K562 (cell line): ENCODE measurements around the gene OR10J5. TPM values are rescaled to one million over a fixed set of nuclear protein-coding genes. Genes with fewer than 3 reads are reported as not detected.

Experiments used
- ATAC-seq: fragments of 200-7000 bp; cut with Tn5 transposase; 3 replicates; pipeline ENCODE4 v1.9.1; 2020; ENCODE audit warnings: moderate library complexity
- BruUV-seq: library from RNA; stranded (reverse); fragments of 400-500 nt; replicated peaks from 2 replicates; lab custom pipeline; 2021; lab: Mats Ljungman, UMichigan
- CTCF ChIA-PET: fragments of 300-600 bp; formaldehyde crosslinking; extraction: SDS; loops from one replicate; lab custom pipeline; 2021; ENCODE audit warnings: low intra/inter-chr PET ratio; lab: Yijun Ruan, JAX
- POLR2A ChIA-PET: fragments of 300-600, 350-650 bp; sonication (Branson Sonifier 250); formaldehyde crosslinking; extraction: SDS; loops from one replicate; lab custom pipeline; 2021; ENCODE audit warnings: antibody characterized with exemption, inconsistent platforms; lab: Yijun Ruan, JAX
- DNase-seq, 4 experiments: peaks; one replicate each; pipeline versions ENCODE4 v3.0.0 to v3.0.0-alpha.2; 2011 to 2018; ENCODE audit warnings: low spot score in 3 of 4, mixed read lengths in 3 of 4; ENCODE audit errors: extremely low read depth in 1 of 4
- FAIRE-seq: peaks from 2 replicates; lab custom pipeline; 2011; peaks lifted over from hg19 to GRCh38; lab: Jason Lieb, UNC
- H2AFZ ChIP-seq: 2 replicates; pipeline ENCODE4 v1.6.0; 2011; ENCODE audit warnings: low read depth, low read length, control low read depth, inconsistent platforms
- H3K27ac ChIP-seq: fragments of 200-600 bp; 3 replicates; pipeline ENCODE4 v1.8.0; 2011; ENCODE audit warnings: low read depth, mild to moderate bottlenecking, control low read depth, inconsistent platforms, low read length, moderate library complexity, mixed read lengths; ENCODE audit errors: extremely low read depth
- H3K27me3 ChIP-seq, 2 experiments: fragments of 300-600 bp in 1 of 2; 2 replicates in 1 of 2; 3 replicates in 1 of 2; pipeline versions ENCODE4 v1.6.0 to v1.8.0; 2011; ENCODE audit warnings: inconsistent platforms in 2 of 2, low read length in 2 of 2, mild to moderate bottlenecking in 1 of 2, mixed read lengths in 1 of 2, moderate library complexity in 1 of 2; ENCODE audit not compliant: control insufficient read depth in 2 of 2, insufficient read depth in 2 of 2
- H3K36me3 ChIP-seq: fragments of 300-600 bp; 3 replicates; pipeline ENCODE4 v1.8.0; 2011; ENCODE audit warnings: mild to moderate bottlenecking, low read length, inconsistent platforms; ENCODE audit not compliant: control insufficient read depth, insufficient read depth
- H3K4me1 ChIP-seq, 2 experiments: fragments of 200-600 bp in 1 of 2; replicated peaks in 1 of 2; 2 replicates in 1 of 2; 3 replicates in 1 of 2; pipeline versions ENCODE4 v1.5.1 to v1.8.0; 2011; ENCODE audit warnings: inconsistent platforms in 2 of 2, low read length in 2 of 2, mild to moderate bottlenecking in 1 of 2, mixed read lengths in 1 of 2, moderate library complexity in 1 of 2; ENCODE audit not compliant: control insufficient read depth in 2 of 2, insufficient read depth in 2 of 2
- H3K4me2 ChIP-seq: 2 replicates; pipeline ENCODE4 v1.6.1; 2011; ENCODE audit warnings: low read length, control low read depth, inconsistent platforms, mixed read lengths; ENCODE audit not compliant: insufficient read depth
- H3K4me3 ChIP-seq: fragments of 200-600 bp; sonication (generic), shearing (Covaris generic); 2 replicates; pipeline ENCODE4 v1.5.1; 2016; ENCODE audit warnings: control low read depth, inconsistent platforms
- H3K79me2 ChIP-seq: fragments of 200-600 bp; 3 replicates; pipeline ENCODE4 v1.8.0; 2011; ENCODE audit warnings: low read length, inconsistent platforms; ENCODE audit not compliant: control insufficient read depth, insufficient read depth
- H3K9ac ChIP-seq, 2 experiments: 2 replicates each; pipeline versions ENCODE4 v1.6.0 to v1.6.1; 2011; ENCODE audit warnings: low read depth in 2 of 2, low read length in 2 of 2, control low read depth in 1 of 2, inconsistent platforms in 1 of 2, mild to moderate bottlenecking in 1 of 2, mixed read lengths in 1 of 2; ENCODE audit not compliant: insufficient read depth in 1 of 2
- H3K9me1 ChIP-seq: one replicate; pipeline ENCODE4 v1.6.0; 2011; ENCODE audit warnings: inconsistent platforms, mild to moderate bottlenecking, low read length, moderate library complexity; ENCODE audit not compliant: control insufficient read depth, insufficient read depth
- H3K9me3 ChIP-seq: replicated peaks from 2 replicates; pipeline ENCODE4 v1.5.1; 2011; ENCODE audit warnings: low read depth, low read length, inconsistent platforms; ENCODE audit not compliant: control insufficient read depth, insufficient read depth
- H4K20me1 ChIP-seq: replicated peaks from 2 replicates; pipeline ENCODE4 v1.6.1; 2011; ENCODE audit warnings: low read length, inconsistent platforms, mixed read lengths; ENCODE audit not compliant: control insufficient read depth, insufficient read depth
- BCOR ChIP-seq: fragments of 450-650 bp; IDR thresholded peaks from 2 replicates; pipeline ENCODE4 v1.6.1; 2016
- BHLHE40 ChIP-seq: IDR thresholded peaks from 2 replicates; pipeline ENCODE4 v1.6.1; 2011; ENCODE audit warnings: low read length, improper control_type of control experiment
- EHMT2 ChIP-seq: fragments of 450-650 bp; IDR thresholded peaks from 2 replicates; pipeline ENCODE4 v1.6.1; 2018; ENCODE audit warnings: antibody characterized with exemption
- MLLT1 ChIP-seq, 2 experiments: fragments of 450-650 bp; IDR thresholded peaks; 2 replicates each; pipeline ENCODE4 v1.6.1; 2016
- NRF1 ChIP-seq, 2 experiments: fragments of 450-650 bp; IDR thresholded peaks in 1 of 2; conservative IDR thresholded peaks in 1 of 2; 2 replicates each; pipeline ENCODE4 v1.6.1; 2014; ENCODE audit warnings: mild to moderate bottlenecking in 2 of 2
- PHF20 ChIP-seq: fragments of 450-650 bp; IDR thresholded peaks from 2 replicates; pipeline ENCODE4 v1.6.1; 2018; ENCODE audit not compliant: partially characterized antibody
- PHTF2 ChIP-seq: fragments of 250-450 bp; sonication (Bioruptor Pico); IDR thresholded peaks from 2 replicates; pipeline ENCODE4 v1.5.0; 2021; ENCODE audit warnings: mild to moderate bottlenecking
- POLR2B ChIP-seq: fragments of 450-650 bp; IDR thresholded peaks from 2 replicates; pipeline ENCODE4 v1.6.1; 2018; ENCODE audit warnings: low read depth; ENCODE audit not compliant: partially characterized antibody
- SMARCB1 ChIP-seq: IDR thresholded peaks from 2 replicates; pipeline ENCODE4 v1.6.1; 2011; ENCODE audit warnings: improper control_type of control experiment, low read depth; ENCODE audit not compliant: insufficient read length
- THRA ChIP-seq: fragments of 450-650 bp; IDR thresholded peaks from 2 replicates; pipeline ENCODE4 v1.6.1; 2017; ENCODE audit warnings: mild to moderate bottlenecking, moderate library complexity
- TRIM25 ChIP-seq: fragments of 450-650 bp; IDR thresholded peaks from 2 replicates; pipeline ENCODE4 v1.7.0; 2016; ENCODE audit warnings: borderline replicate concordance
- ZBTB9 ChIP-seq: fragments of 450-650 bp; formaldehyde crosslinking; IDR thresholded peaks from 2 replicates; pipeline ENCODE4 v1.4.0; 2020; ENCODE audit warnings: mild to moderate bottlenecking, moderate library complexity
- ZNF655 ChIP-seq: fragments of 250-450 bp; sonication (Bioruptor Pico); IDR thresholded peaks from 2 replicates; pipeline ENCODE4 v1.5.0; 2021
- ZNF79 ChIP-seq: fragments of 250-450 bp; sonication (Bioruptor Pico); IDR thresholded peaks from 2 replicates; pipeline ENCODE4 v1.4.0; 2020; ENCODE audit warnings: low read depth, mild to moderate bottlenecking, moderate library complexity
- WGBS: fragments of 100-300 bp; shearing (Covaris generic); methylation state at CpG from one replicate; pipeline ENCODE4 v1.1.6; 2016; ENCODE audit warnings: low coverage, mixed read lengths; ENCODE audit not compliant: insufficient coverage; ENCODE audit errors: missing lambda C conversion rate; 5-methylcytosine and 5-hydroxymethylcytosine counted together
- in situ Hi-C: fragments of 300-500 bp; cut with MboI; formaldehyde crosslinking; loops from 4 replicates; pipeline ENCODE4 v1.15.0; 2018; ENCODE audit warnings: inconsistent platforms, mixed read lengths
- intact Hi-C: fragments of 100-400 bp; cut with micrococcal nuclease; formaldehyde crosslinking; loops from 2 replicates; pipeline ENCODE4 v1.14.2; 2022
- polyA plus RNA-seq, 8 experiments: library from polyadenylated mRNA; depleted of rRNA in 4 of 8; stranded (reverse) in 5 of 8; unstranded in 3 of 8; fragments of >200 nt; fragmentation: Nextera tagmentation in 2 of 8; fragmentation: Illumina TruSeq in 1 of 8; extraction: Ambion mirVana in 2 of 8; extraction: Trizol in 1 of 8; gene quantifications; 2 replicates each; pipeline versions ENCODE4 v1.2.1 to v1.2.3, GENCODE V29; 2011 to 2014; ENCODE audit warnings: inconsistent platforms in 1 of 8, missing spikeins in 1 of 8
- total RNA-seq, 7 experiments: library from RNA; depleted of rRNA in 6 of 7; stranded (reverse); fragments of >200 nt in 6 of 7; fragmentation: Illumina TruSeq in 2 of 7; extraction: Trizol in 2 of 7; gene quantifications; 2 replicates each; pipeline versions ENCODE4 v1.2.1 to v1.2.3, GENCODE V29; 2011 to 2021; ENCODE audit warnings: low replicate concordance in 1 of 7

The OR10J5 gene
- total and polyA plus RNA-seq, 9 of the 15 experiments (the other 6 are each of a cell fraction or from before 2014, with no cell fraction given), result not detected

GRCh38 chr1:159584536-159584935, 48.7 kb upstream of the OR10J5 start:
- no peaks in the 10 kb centered on the region for H4K20me1 ChIP-seq
- no peak overlapping the region for H3K4me2 ChIP-seq
- in situ Hi-C loops (no loop called here), intact Hi-C loops (no loop called here)
- no peaks in the 10 kb centered on the region for H3K9me1 ChIP-seq
- no TSS peak for BruUV-seq
- ATAC-seq (no peak), FAIRE-seq (no peak), DNase-seq (no peak)
- ChIA-PET CTCF (no interaction called here), POLR2A (no interaction called here)
- no peaks in the 10 kb centered on the region for H3K4me1 ChIP-seq
- H3K79me2 ChIP-seq, result no peaks in the 10 kb centered on the region
- WGBS, result 0% methylated on average over 2 of the region's 2 CpGs
- no peaks in the 10 kb centered on the region for H3K27me3 ChIP-seq
- no peak overlapping the region for H3K4me3 ChIP-seq
- no peak for TF ChIP-seq EHMT2
- TF ChIP-seq PHTF2, result no peak
- no peak for TF ChIP-seq NRF1 (conservative IDR thresholded peaks at IDR 0.05 in 1 of 2, IDR thresholded peaks at IDR 0.05 in 1 of 2)
- TF ChIP-seq ZNF655 (CRISPR knock-in tag), result no peak
- TF ChIP-seq TRIM25, result no peak
- no peak for TF ChIP-seq MLLT1 (IDR thresholded peaks at IDR 0.05)
- TF ChIP-seq BHLHE40, result no peak
- no peak for TF ChIP-seq ZBTB9 (CRISPR knock-in tag)
- TF ChIP-seq SMARCB1, result no peak
- no peak for TF ChIP-seq BCOR
- no peak for TF ChIP-seq ZNF79 (CRISPR knock-in tag)
- TF ChIP-seq THRA, result no peak
- TF ChIP-seq POLR2B, result no peak
- no peak for TF ChIP-seq PHF20
- no peak overlapping the region for H2AFZ ChIP-seq
- H3K27ac ChIP-seq, result no peak overlapping the region
- no peaks in the 10 kb centered on the region for H3K36me3 ChIP-seq
- H3K9ac ChIP-seq, result no peak overlapping the region
- no peaks in the 10 kb centered on the region for H3K9me3 ChIP-seq
